GM18519 (cell line): Measurements from ENCODE around the gene TOX2.

ENCODE experiments used
- ATAC-seq: cut with Tn5 transposase; IDR thresholded peaks from one replicate; pipeline ENCODE4 v1.9.1; 2021; ENCODE audit warnings: mild to moderate bottlenecking, moderate library complexity; ENCODE audit not compliant: unreplicated experiment, low FRiP score

Gene TOX2

GRCh38 chr20:44087051-44087856 lies 172.6 kb downstream of the TOX2 start:
- no peak for ATAC-seq

GRCh38 chr20:44087857-44088120 lies 173.1 kb downstream of the TOX2 start:
- no peak for ATAC-seq

GRCh38 chr20:44089987-44090674 lies 175.5 kb downstream of the TOX2 start:
- ATAC-seq = no peak

GRCh38 chr20:44091026-44091425 lies 176.4 kb downstream of the TOX2 start:
- ATAC-seq = no peak

- no peak for ATAC-seq
Observed at GRCh38 chr20:44092551-44093248, 178.0 kb downstream of the TOX2 start.

GRCh38 chr20:44093249-44093582 lies 178.6 kb downstream of the TOX2 start:
- no peak for ATAC-seq

GRCh38 chr20:44095831-44096230 lies 181.2 kb downstream of the TOX2 start:
- no peak for ATAC-seq

- no peak for ATAC-seq
Observed at GRCh38 chr20:44097521-44098255, 183.0 kb downstream of the TOX2 start.

GRCh38 chr20:44098256-44098630 lies 183.6 kb downstream of the TOX2 start:
- ATAC-seq = no peak

- no peak for ATAC-seq
Observed at GRCh38 chr20:44098657-44099056, 184.0 kb downstream of the TOX2 start.

GRCh38 chr20:44099832-44100231 lies 185.2 kb downstream of the TOX2 start:
- no peak for ATAC-seq

GRCh38 chr20:44102582-44102981 lies 187.9 kb downstream of the TOX2 start:
- no peak for ATAC-seq

- ATAC-seq = no peak
Observed at GRCh38 chr20:44104798-44105517, 190.3 kb downstream of the TOX2 start.

GRCh38 chr20:44106615-44107014 lies 192.0 kb downstream of the TOX2 start:
- no peak for ATAC-seq

- ATAC-seq = no peak
Observed at GRCh38 chr20:44109951-44110361, 195.3 kb downstream of the TOX2 start.

- ATAC-seq = no peak
Observed at GRCh38 chr20:44110816-44111568, 196.3 kb downstream of the TOX2 start.

GRCh38 chr20:44111712-44112335 lies 197.2 kb downstream of the TOX2 start:
- ATAC-seq = no peak

GRCh38 chr20:44112456-44112855 lies 197.8 kb downstream of the TOX2 start:
- no peak for ATAC-seq

GRCh38 chr20:44112889-44113617 lies 198.4 kb downstream of the TOX2 start:
- no peak for ATAC-seq
